HEK293 (cell line): Measurements from ENCODE around the gene TCF3.
A peak's percentile ranks its signal among the peaks of the same experiment; 100 is the strongest.

ENCODE experiments used
- CTCF ChIA-PET: fragments of 350-600 bp; formaldehyde crosslinking; extraction: SDS; loops from one replicate; lab custom pipeline; 2021; ENCODE audit warnings: antibody characterized with exemption; lab: Yijun Ruan, JAX
- POLR2A ChIA-PET: fragments of 300-600 bp; formaldehyde crosslinking; extraction: SDS; loops from one replicate; lab custom pipeline; 2020; ENCODE audit warnings: antibody characterized with exemption, inconsistent platforms; lab: Yijun Ruan, JAX
- H3K27ac ChIP-seq: fragments of 200-500 bp; sonication (Bioruptor generic); 2 replicates; pipeline ENCODE4 v1.5.1; 2014; ENCODE audit warnings: low read depth, low read length, control low read depth, inconsistent platforms; ENCODE audit errors: extremely low read depth
- H3K36me3 ChIP-seq, 2 experiments: fragments of 200-500 bp in 1 of 2; sonication (Bioruptor generic) in 1 of 2; 1 replicate in 1 of 2; 2 replicates in 1 of 2; pipeline ENCODE4 v1.5.1; 2014 to 2017; ENCODE audit warnings: inconsistent platforms in 2 of 2, low read length in 2 of 2; ENCODE audit not compliant: control insufficient read depth in 2 of 2, insufficient read depth in 1 of 2
- H3K4me1 ChIP-seq: fragments of 200-500 bp; sonication (Bioruptor generic); 2 replicates; pipeline ENCODE4 v1.5.1; 2014; ENCODE audit warnings: mild to moderate bottlenecking, low read length, inconsistent platforms; ENCODE audit not compliant: control insufficient read depth, insufficient read depth
- H3K4me3 ChIP-seq: 2 replicates; pipeline ENCODE4 v1.5.1; 2011; ENCODE audit warnings: low read depth, mild to moderate bottlenecking, control low read depth, low read length, moderate library complexity
- H3K9me3 ChIP-seq: fragments of 200-500 bp; sonication (Bioruptor generic); 2 replicates; pipeline ENCODE4 v1.5.1; 2014; ENCODE audit warnings: low read depth, low read length, inconsistent platforms; ENCODE audit not compliant: control insufficient read depth, insufficient read depth
- BCL6B ChIP-seq: fragments of 450-650 bp; formaldehyde crosslinking; IDR thresholded peaks from 2 replicates; pipeline ENCODE4 v1.5.1; 2017; ENCODE audit warnings: missing biosample characterization, missing genetic modification characterization
- CTCF ChIP-seq: fragments of 450-650 bp; formaldehyde crosslinking; IDR thresholded peaks from 2 replicates; pipeline ENCODE4 v1.5.1; 2016; ENCODE audit warnings: missing biosample characterization, missing genetic modification characterization
- ELK4 ChIP-seq: IDR thresholded peaks from 2 replicates; pipeline ENCODE4 v1.6.1; 2011; ENCODE audit warnings: mild to moderate bottlenecking, low read depth, low read length, borderline replicate concordance
- GLI4 ChIP-seq: fragments of 450-650 bp; formaldehyde crosslinking; IDR thresholded peaks from 2 replicates; pipeline ENCODE4 v1.5.1; 2016; ENCODE audit warnings: missing biosample characterization, missing genetic modification characterization
- KLF1 ChIP-seq: fragments of 450-650 bp; formaldehyde crosslinking; IDR thresholded peaks from 2 replicates; pipeline ENCODE4 v1.5.1; 2016; ENCODE audit warnings: missing biosample characterization, missing genetic modification characterization
- MYNN ChIP-seq: fragments of 450-650 bp; formaldehyde crosslinking; IDR thresholded peaks from 2 replicates; pipeline ENCODE4 v1.5.1; 2016; ENCODE audit warnings: missing biosample characterization, missing genetic modification characterization, borderline replicate concordance
- SP2 ChIP-seq: fragments of 450-650 bp; formaldehyde crosslinking; IDR thresholded peaks from 2 replicates; pipeline ENCODE4 v1.5.1; 2016; ENCODE audit warnings: missing biosample characterization, missing genetic modification characterization
- YY1 ChIP-seq: fragments of 450-650 bp; formaldehyde crosslinking; IDR thresholded peaks from 2 replicates; pipeline ENCODE4 v1.5.1; 2018; ENCODE audit warnings: missing biosample characterization, missing genetic modification characterization
- ZBTB11 ChIP-seq: fragments of 450-650 bp; formaldehyde crosslinking; conservative IDR thresholded peaks from 2 replicates; pipeline ENCODE4 v1.5.1; 2016; ENCODE audit warnings: low read depth, missing biosample characterization, missing genetic modification characterization
- ZBTB21 ChIP-seq: fragments of 450-650 bp; formaldehyde crosslinking; IDR thresholded peaks from 2 replicates; pipeline ENCODE4 v1.5.1; 2017; ENCODE audit warnings: missing biosample characterization, missing genetic modification characterization
- ZBTB26 ChIP-seq: fragments of 450-650 bp; formaldehyde crosslinking; optimal IDR thresholded peaks from 2 replicates; pipeline ENCODE3; 2016; ENCODE audit warnings: missing biosample characterization, mild to moderate bottlenecking, missing genetic modification characterization
- ZFHX2 ChIP-seq: fragments of 450-650 bp; formaldehyde crosslinking; conservative IDR thresholded peaks from 2 replicates; pipeline ENCODE4 v1.5.1; 2016; ENCODE audit warnings: missing biosample characterization, missing genetic modification characterization
- ZNF121 ChIP-seq: fragments of 450-650 bp; formaldehyde crosslinking; IDR thresholded peaks from 2 replicates; pipeline ENCODE4 v1.5.1; 2016; ENCODE audit warnings: missing biosample characterization, missing genetic modification characterization
- ZNF16 ChIP-seq: fragments of 450-650 bp; formaldehyde crosslinking; IDR thresholded peaks from 2 replicates; pipeline ENCODE4 v1.5.1; 2016; ENCODE audit warnings: low read depth, missing biosample characterization, missing genetic modification characterization
- ZNF221 ChIP-seq: fragments of 450-650 bp; formaldehyde crosslinking; IDR thresholded peaks from 2 replicates; pipeline ENCODE4 v1.5.1; 2017; ENCODE audit warnings: missing biosample characterization, missing genetic modification characterization, borderline replicate concordance
- ZNF24 ChIP-seq: fragments of 450-650 bp; formaldehyde crosslinking; IDR thresholded peaks from 2 replicates; pipeline ENCODE4 v1.5.1; 2016; ENCODE audit warnings: missing biosample characterization, missing genetic modification characterization
- ZNF350 ChIP-seq: fragments of 450-650 bp; formaldehyde crosslinking; IDR thresholded peaks from 2 replicates; pipeline ENCODE4 v1.5.0; 2017; ENCODE audit warnings: missing biosample characterization, mild to moderate bottlenecking, missing genetic modification characterization
- ZNF37A ChIP-seq: fragments of 450-650 bp; IDR thresholded peaks from 2 replicates; pipeline ENCODE4 v1.5.1; 2018; ENCODE audit warnings: missing biosample characterization, missing genetic modification characterization
- ZNF449 ChIP-seq: fragments of 450-650 bp; formaldehyde crosslinking; IDR thresholded peaks from 2 replicates; pipeline ENCODE4 v1.5.1; 2017; ENCODE audit warnings: missing biosample characterization, mild to moderate bottlenecking, missing genetic modification characterization, moderate library complexity
- ZNF529 ChIP-seq: fragments of 450-650 bp; formaldehyde crosslinking; IDR thresholded peaks from 2 replicates; pipeline ENCODE4 v1.5.1; 2017; ENCODE audit warnings: missing genetic modification characterization, missing biosample characterization; ENCODE audit not compliant: insufficient replicate concordance
- ZNF558 ChIP-seq: fragments of 450-650 bp; formaldehyde crosslinking; IDR thresholded peaks from 2 replicates; pipeline ENCODE4 v1.5.1; 2016; ENCODE audit warnings: missing biosample characterization, missing genetic modification characterization
- ZNF585B ChIP-seq: fragments of 450-650 bp; formaldehyde crosslinking; IDR thresholded peaks from 2 replicates; pipeline ENCODE4 v1.5.1; 2016; ENCODE audit warnings: missing biosample characterization, missing genetic modification characterization
- ZNF701 ChIP-seq: fragments of 450-650 bp; formaldehyde crosslinking; IDR thresholded peaks from 2 replicates; pipeline ENCODE4 v1.5.1; 2016; ENCODE audit warnings: missing biosample characterization, missing genetic modification characterization
- ZNF785 ChIP-seq: fragments of 450-650 bp; formaldehyde crosslinking; IDR thresholded peaks from 2 replicates; pipeline ENCODE4 v1.5.1; 2016; ENCODE audit warnings: missing biosample characterization, missing genetic modification characterization

Gene TCF3

GRCh38 chr19:1567116-1567847 is 85.1 kb downstream of the TCF3 start (continued):
- TF ChIP-seq ZBTB11 (tag by site-specific recombination): no peak
- no peak for TF ChIP-seq ZNF558
- no peak for TF ChIP-seq ZNF585B (tag by site-specific recombination)
- peak; percentile 39; the same call in 1 of the 2 replicates for TF ChIP-seq ZNF449 (tag by site-specific recombination)
- no peak for TF ChIP-seq ZNF16 (tag by site-specific recombination)
- TF ChIP-seq ZNF529 (tag by site-specific recombination): no peak
- no peak for TF ChIP-seq ZNF121 (tag by site-specific recombination)
- TF ChIP-seq ZNF221 (tag by site-specific recombination): no peak

GRCh38 chr19:1566392-1567115 is 85.9 kb downstream of the TCF3 start:
- Histone ChIP-seq H3K27ac (no peak overlapping the region), H3K36me3 (peaks cover 4 to 11% of the 10 kb centered on the region in 2 experiments; a peak in 2 of 3 replicates)
- no peak for TF ChIP-seq ELK4
- no peak for TF ChIP-seq ZNF701 (tag by site-specific recombination)
- TF ChIP-seq BCL6B (tag by site-specific recombination): no peak
- TF ChIP-seq ZNF785 (tag by site-specific recombination): no peak
- no peak for TF ChIP-seq ZBTB21 (tag by site-specific recombination)
- no peak for TF ChIP-seq GLI4 (tag by site-specific recombination)
- no peak for TF ChIP-seq ZNF24
- no peak for TF ChIP-seq YY1 (tag by site-specific recombination)
- peak; percentile 7 for TF ChIP-seq ZBTB26 (tag by site-specific recombination)
- peak; percentile 42 for TF ChIP-seq ZFHX2
- TF ChIP-seq KLF1 (tag by site-specific recombination): peak; percentile 47
- TF ChIP-seq CTCF (tag by site-specific recombination): no peak
- no peak; the same call in 1 of the 2 replicates for TF ChIP-seq SP2
- no peak for TF ChIP-seq ZNF350 (tag by site-specific recombination)
- TF ChIP-seq ZNF37A (tag by site-specific recombination): no peak
- TF ChIP-seq MYNN (tag by site-specific recombination): no peak
- TF ChIP-seq, all 188 proteins: peak for 3
- POLR2A ChIA-PET: interaction anchor here (0.6 kb wide), 1 partner anchor 20 kb away, joined by 7 read pairs; no protein-coding TSS in a partner anchor
- CTCF ChIA-PET: interaction anchor here (0.7 kb wide), 1 partner anchor 19 kb away, joined by 3 read pairs; no protein-coding TSS in a partner anchor
- H3K4me3 ChIP-seq: peak overlapping the region; percentile 56
- no peaks in the 10 kb centered on the region for H3K9me3 ChIP-seq
- H3K4me1 ChIP-seq: no peaks in the 10 kb centered on the region
